Caki2 (cell line): ENCODE results near the gene GPR141. TPM values are rescaled to one million over a fixed set of nuclear protein-coding genes. Genes with fewer than 3 reads are reported as not detected.

Experiments
- DNase-seq: peaks from one replicate; pipeline ENCODE4 v3.0.0-alpha.2; 2015; ENCODE audit warnings: low read depth
- in situ Hi-C: cut with HindIII; loops from 2 replicates; pipeline ENCODE4 v1.10.0; 2016; ENCODE audit warnings: low sequenced_read_pairs, low pct_unique_long_range_greater_than_20kb, mixed read lengths
- total RNA-seq: library from RNA; depleted of rRNA; stranded (reverse); fragments of >200 nt; shearing (Covaris generic); gene quantifications from 2 replicates; pipeline ENCODE4 v1.2.3, GENCODE V29; 2014; ENCODE audit warnings: low replicate concordance; rRNA removed

GPR141 gene
- total RNA-seq: not detected in 2 replicates

GRCh38 chr7:37683246-37684120 is at the start of gene GPR141:
Gene GPR141, plus strand, starts transcription at chr7:37683766. Its CDS starts 56,628 bp downstream, at chr7:37740394.
- in situ Hi-C loops: no loop called here
- no peak for DNase-seq

GRCh38 chr7:37635346-37635745 is 48.2 kb upstream of the GPR141 start:
- in situ Hi-C loops: no loop called here

GRCh38 chr7:37642028-37642540 is 41.5 kb upstream of the GPR141 start:
- no peak for DNase-seq
- in situ Hi-C loops: no loop called here

More at GRCh38 chr7:37635346-37635745, 48.2 kb upstream of the GPR141 start:
- no peak for DNase-seq

- in situ Hi-C loops: no loop called here
- no peak for DNase-seq
Measured at GRCh38 chr7:37643876-37644275, 39.7 kb upstream of the GPR141 start.

GRCh38 chr7:37645282-37646050 is 38.1 kb upstream of the GPR141 start:
- in situ Hi-C loops: no loop called here
- no peak for DNase-seq

GRCh38 chr7:37656913-37657530 is 26.5 kb upstream of the GPR141 start:
- in situ Hi-C loops: no loop called here
- DNase-seq: no peak

GRCh38 chr7:37657816-37658215 is 25.8 kb upstream of the GPR141 start:
- no peak for DNase-seq
- in situ Hi-C loops: no loop called here

GRCh38 chr7:37659971-37660565 is 23.5 kb upstream of the GPR141 start:
- in situ Hi-C loops: no loop called here
- DNase-seq: no peak

GRCh38 chr7:37660614-37661013 is 23.0 kb upstream of the GPR141 start:
- in situ Hi-C loops: no loop called here
- DNase-seq: no peak

GRCh38 chr7:37663693-37664092 is 19.9 kb upstream of the GPR141 start:
- DNase-seq: no peak
- in situ Hi-C loops: no loop called here

- no peak for DNase-seq
- in situ Hi-C loops: no loop called here
Measured at GRCh38 chr7:37665352-37666022, 18.1 kb upstream of the GPR141 start.

- in situ Hi-C loops: no loop called here
- no peak for DNase-seq
Measured at GRCh38 chr7:37666026-37666799, 17.4 kb upstream of the GPR141 start.

GRCh38 chr7:37669818-37670217 is 13.7 kb upstream of the GPR141 start:
- DNase-seq: no peak
- in situ Hi-C loops: no loop called here

- no peak for DNase-seq
- in situ Hi-C loops: no loop called here
Measured at GRCh38 chr7:37670436-37670835, 13.1 kb upstream of the GPR141 start.

GRCh38 chr7:37671876-37672275 is 11.7 kb upstream of the GPR141 start:
- no peak for DNase-seq
- in situ Hi-C loops: no loop called here

GRCh38 chr7:37672926-37673325 is 10.6 kb upstream of the GPR141 start:
- in situ Hi-C loops: no loop called here

GRCh38 chr7:37673523-37673922 is 10.0 kb upstream of the GPR141 start:
- in situ Hi-C loops: no loop called here

More at GRCh38 chr7:37672926-37673325, 10.6 kb upstream of the GPR141 start:
- DNase-seq: no peak

More at GRCh38 chr7:37673523-37673922, 10.0 kb upstream of the GPR141 start:
- no peak for DNase-seq
